Hepatocyte (in vitro differentiated cells): Measurements from ENCODE around the gene SIDT1. TPM values are rescaled to one million over a fixed set of nuclear protein-coding genes. Genes with fewer than 3 reads are reported as not detected.

ENCODE experiments used
- DNase-seq: peaks from one replicate; pipeline ENCODE4 v3.0.0-alpha.2; 2016; ENCODE audit warnings: low spot score
- H2AFZ ChIP-seq: fragments of 200-600 bp; sonication (generic); 2 replicates; pipeline ENCODE4 v1.6.0; 2016; ENCODE audit warnings: antibody characterized with exemption, mild to moderate bottlenecking
- H3K27ac ChIP-seq: fragments of 200-600 bp; sonication (generic); 2 replicates; pipeline ENCODE4 v1.5.1; 2016; ENCODE audit warnings: mild to moderate bottlenecking
- H3K27me3 ChIP-seq: fragments of 200-600 bp; sonication (generic); 2 replicates; pipeline ENCODE4 v1.6.1; 2016
- H3K36me3 ChIP-seq: fragments of 200-600 bp; sonication (generic); replicated peaks from 2 replicates; pipeline ENCODE4 v1.5.1; 2016; ENCODE audit warnings: low read depth; ENCODE audit not compliant: insufficient read depth
- H3K4me1 ChIP-seq: fragments of 200-600 bp; sonication (generic); 2 replicates; pipeline ENCODE4 v1.5.1; 2016; ENCODE audit warnings: mild to moderate bottlenecking, moderate library complexity; ENCODE audit not compliant: insufficient read depth
- H3K4me2 ChIP-seq: fragments of 200-600 bp; sonication (generic); 2 replicates; pipeline ENCODE4 v1.6.0; 2016
- H3K4me3 ChIP-seq: fragments of 200-600 bp; sonication (generic); 2 replicates; pipeline ENCODE4 v1.5.1; 2016; ENCODE audit warnings: mild to moderate bottlenecking
- H3K79me2 ChIP-seq: fragments of 200-600 bp; sonication (generic); 2 replicates; pipeline ENCODE4 v1.6.0; 2017; ENCODE audit warnings: mild to moderate bottlenecking
- H3K9me2 ChIP-seq: fragments of 200-600 bp; sonication (generic); replicated peaks from 2 replicates; pipeline ENCODE4 v1.6.0; 2017; ENCODE audit warnings: mild to moderate bottlenecking; ENCODE audit not compliant: insufficient read depth
- H3K9me3 ChIP-seq: fragments of 200-600 bp; sonication (generic); 2 replicates; pipeline ENCODE4 v1.5.1; 2016; ENCODE audit warnings: low read depth, mild to moderate bottlenecking
- H4K20me1 ChIP-seq: fragments of 200-600 bp; sonication (generic); 2 replicates; pipeline ENCODE4 v1.6.0; 2016; ENCODE audit warnings: mild to moderate bottlenecking; ENCODE audit not compliant: insufficient read depth, poor library complexity, severe bottlenecking
- EZH2 ChIP-seq: fragments of 200-600 bp; sonication (generic); IDR thresholded peaks from 2 replicates; pipeline ENCODE4 v1.6.1; 2016; ENCODE audit warnings: antibody characterized with exemption, mild to moderate bottlenecking, borderline replicate concordance
- EZH2phosphoT487 ChIP-seq: fragments of 200-600 bp; sonication (generic); IDR thresholded peaks from one replicate; pipeline ENCODE4 v1.6.1; 2018; ENCODE audit warnings: antibody characterized with exemption, mild to moderate bottlenecking, low read depth, moderate library complexity; ENCODE audit not compliant: unreplicated experiment, severe bottlenecking
- WGBS: methylation state at CpG from one replicate; pipeline ENCODE4 v1.1.6; 2016; ENCODE audit warnings: low lambda C conversion rate; ENCODE audit errors: missing lambda C conversion rate; 5-methylcytosine and 5-hydroxymethylcytosine counted together
- polyA plus RNA-seq: library from polyadenylated mRNA; unstranded; fragments of >200 nt; fragmentation: Nextera tagmentation; extraction: Ambion mirVana; gene quantifications from 2 replicates; pipeline ENCODE4 v1.2.1, GENCODE V29; 2016
- total RNA-seq: library from RNA; depleted of rRNA; stranded (reverse); fragments of >200 nt; gene quantifications from 2 replicates; pipeline ENCODE4 v1.2.3, GENCODE V29; 2014
- TF ChIP-seq, protein P1 (sequence below): fragments of 200-600 bp; sonication (generic); IDR thresholded peaks from 2 replicates; pipeline ENCODE4 v1.5.1; 2016; ENCODE audit warnings: antibody characterized with exemption, mild to moderate bottlenecking; ENCODE audit not compliant: poor library complexity

The SIDT1 gene
- total and polyA plus RNA-seq, 2 experiments from 2014 or later = 0.18 to 0.90 TPM

- H3K27ac ChIP-seq = no peak overlapping the region
- H3K27me3 ChIP-seq = no peaks in the 10 kb centered on the region
- H3K36me3 ChIP-seq = no peaks in the 10 kb centered on the region
- H2AFZ ChIP-seq = no peak overlapping the region
- WGBS = 35% methylated on average over 2 of the region's 2 CpGs
- H3K9me2 ChIP-seq = no peaks in the 10 kb centered on the region
- no peaks in the 10 kb centered on the region for H3K9me3 ChIP-seq
- no peaks in the 10 kb centered on the region for H3K4me1 ChIP-seq
- no peaks in the 10 kb centered on the region for H3K79me2 ChIP-seq
- no peaks in the 10 kb centered on the region for H4K20me1 ChIP-seq
- no peak overlapping the region for H3K4me2 ChIP-seq
- no peak overlapping the region for H3K4me3 ChIP-seq
- no peak for DNase-seq
- TF ChIP-seq EZH2phosphoT487 = no peak
- TF ChIP-seq EZH2 = no peak
- TF ChIP-seq, protein P1, sequence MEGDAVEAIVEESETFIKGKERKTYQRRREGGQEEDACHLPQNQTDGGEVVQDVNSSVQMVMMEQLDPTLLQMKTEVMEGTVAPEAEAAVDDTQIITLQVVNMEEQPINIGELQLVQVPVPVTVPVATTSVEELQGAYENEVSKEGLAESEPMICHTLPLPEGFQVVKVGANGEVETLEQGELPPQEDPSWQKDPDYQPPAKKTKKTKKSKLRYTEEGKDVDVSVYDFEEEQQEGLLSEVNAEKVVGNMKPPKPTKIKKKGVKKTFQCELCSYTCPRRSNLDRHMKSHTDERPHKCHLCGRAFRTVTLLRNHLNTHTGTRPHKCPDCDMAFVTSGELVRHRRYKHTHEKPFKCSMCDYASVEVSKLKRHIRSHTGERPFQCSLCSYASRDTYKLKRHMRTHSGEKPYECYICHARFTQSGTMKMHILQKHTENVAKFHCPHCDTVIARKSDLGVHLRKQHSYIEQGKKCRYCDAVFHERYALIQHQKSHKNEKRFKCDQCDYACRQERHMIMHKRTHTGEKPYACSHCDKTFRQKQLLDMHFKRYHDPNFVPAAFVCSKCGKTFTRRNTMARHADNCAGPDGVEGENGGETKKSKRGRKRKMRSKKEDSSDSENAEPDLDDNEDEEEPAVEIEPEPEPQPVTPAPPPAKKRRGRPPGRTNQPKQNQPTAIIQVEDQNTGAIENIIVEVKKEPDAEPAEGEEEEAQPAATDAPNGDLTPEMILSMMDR = no peak
Observed at GRCh38 chr3:113594066-113594465, 61.7 kb downstream of the SIDT1 start.

GRCh38 chr3:113597596-113598354 lies 65.4 kb downstream of the SIDT1 start:
- H3K9me2 ChIP-seq = no peaks in the 10 kb centered on the region
- no peaks in the 10 kb centered on the region for H4K20me1 ChIP-seq

GRCh38 chr3:113600418-113601182 lies 68.2 kb downstream of the SIDT1 start:
- Histone ChIP-seq H2AFZ (no peak overlapping the region), H3K4me2 (no peak overlapping the region), H4K20me1 (no peaks in the 10 kb centered on the region), H3K4me1 (no peaks in the 10 kb centered on the region), H3K36me3 (no peaks in the 10 kb centered on the region), H3K9me3 (no peaks in the 10 kb centered on the region), H3K27me3 (no peaks in the 10 kb centered on the region), H3K27ac (no peak overlapping the region), H3K79me2 (no peaks in the 10 kb centered on the region), H3K4me3 (no peak overlapping the region), H3K9me2 (no peaks in the 10 kb centered on the region)
- DNase-seq = no peak
- WGBS = 84% methylated on average over 2 of the region's 2 CpGs
- TF ChIP-seq EZH2phosphoT487 = no peak
- no peak for TF ChIP-seq EZH2
- TF ChIP-seq, protein P1 = no peak

More at GRCh38 chr3:113597596-113598354, 65.4 kb downstream of the SIDT1 start:
- H3K36me3 ChIP-seq = no peaks in the 10 kb centered on the region
- TF ChIP-seq EZH2phosphoT487 (no peak), EZH2 (no peak)
- TF ChIP-seq, protein P1 = no peak
- no peaks in the 10 kb centered on the region for H3K79me2 ChIP-seq
- WGBS = 69% methylated on average over 4 of the region's 4 CpGs
- no peaks in the 10 kb centered on the region for H3K27me3 ChIP-seq
- no peak overlapping the region for H3K4me3 ChIP-seq
- no peak overlapping the region for H2AFZ ChIP-seq
- no peak for DNase-seq
- H3K9me3 ChIP-seq = no peaks in the 10 kb centered on the region
- H3K4me2 ChIP-seq = no peak overlapping the region
- H3K27ac ChIP-seq = no peak overlapping the region
- H3K4me1 ChIP-seq = no peaks in the 10 kb centered on the region
